GM19452 (cell line): ENCODE results near the gene CACTIN.
A peak's percentile ranks its signal among the peaks of the same experiment; 100 is the strongest.
"Not testable (repeated sequence)": the region's sequence is repeated elsewhere in the genome, so short reads cannot be mapped to it uniquely, and the experiment has no call there.

Source experiments
- ATAC-seq: cut with Tn5 transposase; IDR thresholded peaks from one replicate; pipeline ENCODE4 v1.9.1; 2021; ENCODE audit not compliant: unreplicated experiment

CACTIN gene

GRCh38 chr19:3573858-3574637 is 52.5 kb downstream of the CACTIN start:
- ATAC-seq = no peak

DNA sequence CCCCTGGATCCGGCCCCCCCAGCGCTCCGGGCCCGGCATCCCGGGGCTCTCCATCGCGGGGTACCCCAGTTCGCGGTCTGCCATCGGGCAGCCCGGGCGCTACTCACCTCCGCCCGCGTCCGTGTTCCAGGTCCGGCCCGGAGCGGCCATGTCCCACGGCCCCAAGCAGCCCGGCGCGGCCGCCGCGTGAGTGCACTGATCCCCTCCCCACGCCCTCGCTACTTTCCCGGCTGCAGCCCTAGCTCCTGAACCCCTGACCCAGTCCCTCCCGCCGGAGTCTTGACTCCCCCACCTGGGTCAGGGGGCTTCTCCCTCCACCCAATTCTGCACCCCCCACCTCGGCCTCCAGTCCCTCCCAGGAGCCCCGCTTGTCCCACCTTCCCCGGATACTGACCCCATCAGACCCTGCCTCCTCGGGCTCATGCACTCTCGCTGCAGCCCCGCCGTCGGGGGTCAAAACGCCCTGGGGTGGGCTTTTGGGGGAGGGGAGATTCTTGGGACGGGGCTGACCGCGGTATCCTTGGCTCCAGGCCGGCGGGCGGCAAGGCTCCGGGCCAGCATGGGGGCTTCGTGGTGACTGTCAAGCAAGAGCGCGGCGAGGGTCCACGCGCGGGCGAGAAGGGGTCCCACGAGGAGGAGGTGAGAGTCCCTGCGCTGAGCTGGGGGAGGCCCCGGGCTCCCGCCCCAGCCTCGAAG is 53.3 kb downstream of the CACTIN start:
- ATAC-seq = peak; percentile 9

DNA sequence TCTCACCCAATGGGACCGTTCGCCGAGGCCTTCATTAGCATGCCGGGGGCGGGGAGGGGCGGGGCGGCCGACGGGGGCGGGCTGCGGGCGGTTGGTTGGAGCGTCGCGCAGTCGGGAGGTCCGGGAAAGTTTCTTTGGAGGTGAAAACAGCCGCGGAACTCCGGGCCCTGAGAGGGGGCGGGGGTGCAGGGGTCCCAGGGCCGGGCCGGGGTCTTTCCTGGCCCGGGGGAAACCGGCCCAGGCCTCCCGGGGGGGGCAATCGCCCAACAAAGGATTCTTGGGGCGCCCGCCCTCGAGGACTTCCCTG is 53.8 kb downstream of the CACTIN start, which contains the start of gene HMG20B:
TSS of gene HMG20B (plus strand) at position 90 of the 307 bp plus-strand sequence. CDS start 366 bp downstream, outside the sequence.
- ATAC-seq = no peak

- ATAC-seq = peak; percentile 90
Observed at GRCh38 chr19:3572132-3572854, 54.3 kb downstream of the CACTIN start.

DNA sequence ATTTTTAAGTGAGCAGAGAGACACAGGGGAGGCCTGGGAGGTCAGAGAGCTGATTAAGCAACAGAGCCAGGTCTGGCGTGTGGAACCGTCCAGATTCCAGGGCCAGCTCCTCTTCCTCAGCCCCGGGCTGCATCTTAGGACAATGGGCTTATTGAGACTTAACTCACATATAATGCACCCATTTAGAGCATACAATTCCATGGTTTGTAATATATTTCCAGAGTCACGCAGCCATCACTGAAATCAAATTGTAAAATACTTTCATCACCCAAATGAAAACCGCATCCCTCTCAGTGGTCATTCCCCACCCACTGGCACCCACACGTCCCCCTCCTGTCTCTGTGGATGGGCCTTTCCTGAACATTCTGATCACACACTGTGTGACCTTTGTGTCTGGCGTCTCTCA is 56.0 kb downstream of the CACTIN start:
- ATAC-seq = no peak

GRCh38 chr19:3570042-3570441 is 56.5 kb downstream of the CACTIN start:
- ATAC-seq = not testable (repeated sequence)

GRCh38 chr19:3565139-3565538 is 61.5 kb downstream of the CACTIN start:
- ATAC-seq = no peak

GRCh38 chr19:3563709-3564524 is 62.7 kb downstream of the CACTIN start:
- no peak for ATAC-seq
